Karpas-422 (cell line): Measurements from ENCODE around the gene BRI3. TPM values are rescaled to one million over a fixed set of nuclear protein-coding genes. Genes with fewer than 3 reads are reported as not detected.
A peak's percentile ranks its signal among the peaks of the same experiment; 100 is the strongest.

Experiments
- DNase-seq: peaks from one replicate; pipeline ENCODE4 v3.0.0-alpha.2; 2015
- H2AFZ ChIP-seq: fragments of 200-600 bp; sonication (generic); 2 replicates; pipeline ENCODE4 v1.6.1; 2014; ENCODE audit warnings: antibody characterized with exemption, low read length, mixed read lengths
- H3K27ac ChIP-seq: fragments of 200-600 bp; sonication (generic); 2 replicates; pipeline ENCODE4 v1.5.1; 2014; ENCODE audit warnings: mild to moderate bottlenecking, low read length, moderate library complexity
- H3K27me3 ChIP-seq: fragments of 200-600 bp; sonication (generic); 2 replicates; pipeline ENCODE4 v1.6.1; 2014; ENCODE audit warnings: low read length, mixed read lengths
- H3K36me3 ChIP-seq: fragments of 200-600 bp; sonication (generic); 2 replicates; pipeline ENCODE4 v1.6.1; 2014; ENCODE audit warnings: low read length, mixed read lengths; ENCODE audit not compliant: insufficient read depth
- H3K4me1 ChIP-seq: fragments of 200-600 bp; sonication (generic); 2 replicates; pipeline ENCODE4 v1.6.1; 2014; ENCODE audit warnings: mild to moderate bottlenecking, low read length, mixed read lengths
- H3K4me2 ChIP-seq: fragments of 200-600 bp; sonication (generic); 2 replicates; pipeline ENCODE4 v1.6.1; 2014; ENCODE audit warnings: low read length, low read depth, mild to moderate bottlenecking; ENCODE audit not compliant: poor library complexity, severe bottlenecking
- H3K4me3 ChIP-seq: fragments of 200-600 bp; sonication (generic); 2 replicates; pipeline ENCODE4 v1.5.1; 2014; ENCODE audit warnings: mild to moderate bottlenecking, antibody characterized with exemption, low read length, mixed read lengths
- H3K79me2 ChIP-seq: fragments of 200-600 bp; sonication (generic); 2 replicates; pipeline ENCODE4 v1.6.1; 2014; ENCODE audit warnings: mild to moderate bottlenecking, low read length, mixed read lengths
- H3K9ac ChIP-seq: fragments of 200-600 bp; sonication (generic); 2 replicates; pipeline ENCODE4 v1.6.0; 2014; ENCODE audit warnings: low read length
- H3K9me2 ChIP-seq: fragments of 200-600 bp; sonication (generic), shearing (Covaris generic); replicated peaks from 2 replicates; pipeline ENCODE4 v1.6.0; 2014; ENCODE audit warnings: mild to moderate bottlenecking, low read length, moderate library complexity; ENCODE audit not compliant: insufficient read depth
- H3K9me3 ChIP-seq: fragments of 300-700, 200-600 bp; sonication (generic); 2 replicates; pipeline ENCODE4 v1.6.1; 2014; ENCODE audit warnings: low read length, mixed read lengths
- H4K20me1 ChIP-seq: fragments of 200-600 bp; sonication (generic); 2 replicates; pipeline ENCODE4 v1.6.1; 2014; ENCODE audit warnings: mild to moderate bottlenecking, antibody characterized with exemption, low read length, low read depth; ENCODE audit not compliant: insufficient read depth
- total RNA-seq: library from RNA; depleted of rRNA; stranded (reverse); fragments of >200 nt; shearing (Covaris generic); gene quantifications from 2 replicates; pipeline ENCODE4 v1.2.3, GENCODE V29; 2014; ENCODE audit warnings: low replicate concordance

Gene BRI3
- total RNA-seq, 1 experiment from 2014 or later = 34.7 TPM

- H2AFZ ChIP-seq = no peak overlapping the region
- 0 out of 2 replicates have a peak, but pooled peaks cover 3% of the 10 kb centered on the region for H3K36me3 ChIP-seq
- no peak overlapping the region for H3K4me3 ChIP-seq
- peaks cover 19% of the 10 kb centered on the region for H3K79me2 ChIP-seq
- no peak overlapping the region for H3K9ac ChIP-seq
- peaks cover 8% of the 10 kb centered on the region for H3K4me1 ChIP-seq
- no peaks in the 10 kb centered on the region for H3K27me3 ChIP-seq
- H3K4me2 ChIP-seq = no peak overlapping the region
- no peaks in the 10 kb centered on the region for H3K9me2 ChIP-seq
- H3K9me3 ChIP-seq = no peaks in the 10 kb centered on the region
- no peak overlapping the region for H3K27ac ChIP-seq
- no peak for DNase-seq
- H4K20me1 ChIP-seq = no peaks in the 10 kb centered on the region
Observed at GRCh38 chr7:98257701-98258100, 23.8 kb upstream of the BRI3 start.

- no peaks in the 10 kb centered on the region for H3K79me2 ChIP-seq
- H3K4me2 ChIP-seq = no peak overlapping the region
- H3K4me1 ChIP-seq = no peaks in the 10 kb centered on the region
- H3K9me3 ChIP-seq = no peaks in the 10 kb centered on the region
- H3K4me3 ChIP-seq = no peak overlapping the region
- H4K20me1 ChIP-seq = peaks cover 8% of the 10 kb centered on the region; the same call in 1 of the 2 replicates
- H3K27me3 ChIP-seq = no peaks in the 10 kb centered on the region
- no peak overlapping the region for H3K27ac ChIP-seq
- no peak overlapping the region for H2AFZ ChIP-seq
- no peaks in the 10 kb centered on the region for H3K9me2 ChIP-seq
- no peak overlapping the region for H3K9ac ChIP-seq
- DNase-seq = no peak
- H3K36me3 ChIP-seq = 0 out of 2 replicates have a peak, but pooled peaks cover 3% of the 10 kb centered on the region
Observed at GRCh38 chr7:98265841-98266271, 15.6 kb upstream of the BRI3 start.

- no peak overlapping the region for H3K9ac ChIP-seq
- H3K9me3 ChIP-seq = no peaks in the 10 kb centered on the region
- H3K27ac ChIP-seq = no peak overlapping the region
- no peaks in the 10 kb centered on the region for H3K79me2 ChIP-seq
- H3K9me2 ChIP-seq = no peaks in the 10 kb centered on the region
- H3K36me3 ChIP-seq = no peaks in the 10 kb centered on the region
- no peak overlapping the region for H3K4me3 ChIP-seq
- peak; percentile 64 for DNase-seq
- no peaks in the 10 kb centered on the region for H3K27me3 ChIP-seq
- no peak overlapping the region for H2AFZ ChIP-seq
- H4K20me1 ChIP-seq = peaks cover 8% of the 10 kb centered on the region; the same call in 1 of the 2 replicates
- no peaks in the 10 kb centered on the region for H3K4me1 ChIP-seq
- H3K4me2 ChIP-seq = no peak overlapping the region
Observed at GRCh38 chr7:98266840-98267239, 14.6 kb upstream of the BRI3 start.

- DNase-seq = no peak
- Histone ChIP-seq H3K4me1 (no peaks in the 10 kb centered on the region), H3K36me3 (no peaks in the 10 kb centered on the region), H3K9me3 (no peaks in the 10 kb centered on the region), H3K4me3 (no peak overlapping the region), H3K27ac (no peak overlapping the region), H3K9me2 (no peaks in the 10 kb centered on the region), H4K20me1 (peaks cover 8% of the 10 kb centered on the region; the same call in 1 of the 2 replicates), H3K4me2 (no peak overlapping the region), H3K79me2 (no peaks in the 10 kb centered on the region), H2AFZ (no peak overlapping the region), H3K9ac (no peak overlapping the region), H3K27me3 (no peaks in the 10 kb centered on the region)
Observed at GRCh38 chr7:98267303-98267702, 14.2 kb upstream of the BRI3 start.

- DNase-seq = no peak
- Histone ChIP-seq H3K36me3 (no peaks in the 10 kb centered on the region), H3K79me2 (no peaks in the 10 kb centered on the region), H3K9me3 (no peaks in the 10 kb centered on the region), H3K27ac (no peak overlapping the region), H2AFZ (no peak overlapping the region), H4K20me1 (no peaks in the 10 kb centered on the region), H3K9me2 (no peaks in the 10 kb centered on the region), H3K4me3 (no peak overlapping the region), H3K4me1 (peaks cover 10% of the 10 kb centered on the region), H3K27me3 (no peaks in the 10 kb centered on the region), H3K9ac (no peak overlapping the region), H3K4me2 (no peak overlapping the region)
Observed at GRCh38 chr7:98276241-98276761, 5.2 kb upstream of the BRI3 start.

- Histone ChIP-seq H2AFZ (no peak overlapping the region), H3K4me1 (peaks cover 22% of the 10 kb centered on the region)
Observed at GRCh38 chr7:98278408-98278807, 3.1 kb upstream of the BRI3 start.

DNA sequence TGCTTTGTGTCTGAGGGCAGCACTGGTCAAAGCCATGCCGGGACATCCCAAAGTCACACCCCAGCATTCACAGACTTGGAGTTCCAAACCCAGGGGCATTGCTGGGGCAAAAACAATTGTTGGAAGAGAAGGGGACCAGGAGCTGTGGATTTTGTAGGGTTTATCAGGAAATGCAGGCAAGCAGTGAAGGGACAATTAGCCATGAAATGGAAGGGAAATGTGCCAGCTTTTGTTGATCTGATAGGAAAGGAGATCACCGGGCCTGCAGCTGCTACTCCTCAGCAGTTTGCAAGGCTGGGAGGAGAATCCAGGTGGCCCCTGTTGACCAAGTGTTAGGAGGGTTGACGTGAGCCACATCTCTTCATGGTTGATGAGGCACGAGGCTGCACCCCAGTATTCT lies 2.5 kb upstream of the BRI3 start:
- no peak overlapping the region for H3K9ac ChIP-seq
- no peaks in the 10 kb centered on the region for H3K9me3 ChIP-seq
- H3K36me3 ChIP-seq = no peaks in the 10 kb centered on the region
- DNase-seq = no peak
- no peak overlapping the region for H2AFZ ChIP-seq
- no peak overlapping the region for H3K4me2 ChIP-seq
- H3K79me2 ChIP-seq = no peaks in the 10 kb centered on the region
- peaks cover 18% of the 10 kb centered on the region for H3K4me1 ChIP-seq
- no peaks in the 10 kb centered on the region for H4K20me1 ChIP-seq
- no peak overlapping the region for H3K4me3 ChIP-seq
- H3K9me2 ChIP-seq = no peaks in the 10 kb centered on the region
- no peaks in the 10 kb centered on the region for H3K27me3 ChIP-seq
- H3K27ac ChIP-seq = no peak overlapping the region

More at GRCh38 chr7:98278408-98278807, 3.1 kb upstream of the BRI3 start:
- no peak for DNase-seq
- no peak overlapping the region for H3K4me3 ChIP-seq
- H3K27ac ChIP-seq = no peak overlapping the region
- no peaks in the 10 kb centered on the region for H4K20me1 ChIP-seq
- H3K9me3 ChIP-seq = no peaks in the 10 kb centered on the region
- no peaks in the 10 kb centered on the region for H3K36me3 ChIP-seq
- no peaks in the 10 kb centered on the region for H3K9me2 ChIP-seq
- H3K9ac ChIP-seq = no peak overlapping the region
- H3K27me3 ChIP-seq = no peaks in the 10 kb centered on the region
- no peak overlapping the region for H3K4me2 ChIP-seq
- no peaks in the 10 kb centered on the region for H3K79me2 ChIP-seq

DNA sequence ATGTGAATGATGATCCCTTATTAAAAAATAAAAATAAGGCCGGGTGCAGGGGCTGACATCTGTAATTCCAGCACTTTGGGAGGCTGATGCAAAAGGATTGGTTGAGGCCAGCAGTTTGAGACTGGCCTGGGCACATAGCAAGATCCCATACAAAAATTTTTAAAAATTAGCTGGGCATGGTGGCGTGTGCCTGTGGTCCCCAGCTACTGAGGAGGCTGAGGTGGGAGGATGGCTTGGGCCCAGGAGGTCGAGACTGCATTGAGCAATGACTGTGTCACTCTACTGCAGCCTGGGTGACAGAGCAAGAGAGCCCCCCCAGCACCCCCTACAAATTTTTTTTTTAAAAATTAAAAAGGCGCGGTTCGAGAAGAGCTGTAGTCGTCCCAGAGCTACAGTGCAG lies 1.2 kb upstream of the BRI3 start:
- Histone ChIP-seq H3K36me3 (no peaks in the 10 kb centered on the region), H3K4me1 (peaks cover 18% of the 10 kb centered on the region), H3K79me2 (no peaks in the 10 kb centered on the region), H3K27ac (no peak overlapping the region), H2AFZ (no peak overlapping the region), H3K9me2 (no peaks in the 10 kb centered on the region), H3K4me2 (peak overlapping the region; percentile 74), H3K9me3 (no peaks in the 10 kb centered on the region), H3K4me3 (0 out of 2 replicates have a peak overlapping the region, but pooled peaks have one; percentile 62), H3K27me3 (no peaks in the 10 kb centered on the region), H3K9ac (peak overlapping the region; percentile 40; the same call in 1 of the 2 replicates), H4K20me1 (no peaks in the 10 kb centered on the region)
- DNase-seq = no peak
